WTC11 (cell line): ENCODE data around the gene LAMA3.

Experiments
- ERG ChIP-seq: fragments of 250-450 bp; sonication (Bioruptor Pico); IDR thresholded peaks from 2 replicates; pipeline ENCODE4 v1.8.0; 2021; ENCODE audit warnings: mild to moderate bottlenecking
- TF ChIP-seq, protein P1 (sequence below): fragments of 200-600 bp; IDR thresholded peaks from 2 replicates; pipeline ENCODE4 v1.8.0; 2022; ENCODE audit warnings: antibody characterized with exemption
- TF ChIP-seq, protein P2 (sequence below): sonication (generic); formaldehyde crosslinking; IDR thresholded peaks from 2 replicates; pipeline ENCODE4 v1.8.1; 2023; ENCODE audit warnings: mild to moderate bottlenecking, missing genetic modification reagents, moderate library complexity

DNA sequence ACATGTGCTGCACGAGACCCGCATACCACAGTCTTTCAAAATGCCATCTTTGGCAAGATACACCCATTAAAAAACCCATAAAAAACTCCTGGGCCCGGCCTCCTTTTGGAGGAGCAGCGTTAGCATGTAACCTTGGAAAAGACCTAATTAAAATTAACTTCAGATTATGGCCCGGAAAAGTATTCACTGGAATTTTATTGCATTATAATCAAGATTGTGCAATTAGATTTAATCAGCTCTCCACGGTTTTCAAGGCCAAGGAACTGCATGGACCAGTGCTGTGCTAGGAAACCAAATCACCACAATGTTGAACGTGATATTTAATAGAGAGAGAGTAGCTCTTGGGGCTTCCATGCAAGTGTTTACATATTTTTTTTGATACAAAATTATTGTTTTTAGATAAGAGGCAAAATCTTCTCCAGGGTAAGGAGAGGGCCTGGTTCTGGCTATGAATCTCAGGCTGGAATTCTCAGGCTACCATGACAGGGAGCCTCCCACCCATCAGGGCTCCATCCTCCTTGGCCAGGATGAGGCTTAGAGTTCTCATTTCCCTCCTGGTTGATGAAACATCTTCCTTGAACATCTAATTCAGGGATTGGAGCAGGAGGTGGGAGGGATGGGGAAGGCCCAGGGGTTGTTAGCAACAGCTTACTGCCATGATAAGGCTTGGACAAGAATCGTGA is 243.3 kb downstream of the LAMA3 start:
- no peak for TF ChIP-seq ERG (CRISPR knock-in tag)
- TF ChIP-seq, protein P1, sequence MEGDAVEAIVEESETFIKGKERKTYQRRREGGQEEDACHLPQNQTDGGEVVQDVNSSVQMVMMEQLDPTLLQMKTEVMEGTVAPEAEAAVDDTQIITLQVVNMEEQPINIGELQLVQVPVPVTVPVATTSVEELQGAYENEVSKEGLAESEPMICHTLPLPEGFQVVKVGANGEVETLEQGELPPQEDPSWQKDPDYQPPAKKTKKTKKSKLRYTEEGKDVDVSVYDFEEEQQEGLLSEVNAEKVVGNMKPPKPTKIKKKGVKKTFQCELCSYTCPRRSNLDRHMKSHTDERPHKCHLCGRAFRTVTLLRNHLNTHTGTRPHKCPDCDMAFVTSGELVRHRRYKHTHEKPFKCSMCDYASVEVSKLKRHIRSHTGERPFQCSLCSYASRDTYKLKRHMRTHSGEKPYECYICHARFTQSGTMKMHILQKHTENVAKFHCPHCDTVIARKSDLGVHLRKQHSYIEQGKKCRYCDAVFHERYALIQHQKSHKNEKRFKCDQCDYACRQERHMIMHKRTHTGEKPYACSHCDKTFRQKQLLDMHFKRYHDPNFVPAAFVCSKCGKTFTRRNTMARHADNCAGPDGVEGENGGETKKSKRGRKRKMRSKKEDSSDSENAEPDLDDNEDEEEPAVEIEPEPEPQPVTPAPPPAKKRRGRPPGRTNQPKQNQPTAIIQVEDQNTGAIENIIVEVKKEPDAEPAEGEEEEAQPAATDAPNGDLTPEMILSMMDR, result no peak
- TF ChIP-seq, protein P2, sequence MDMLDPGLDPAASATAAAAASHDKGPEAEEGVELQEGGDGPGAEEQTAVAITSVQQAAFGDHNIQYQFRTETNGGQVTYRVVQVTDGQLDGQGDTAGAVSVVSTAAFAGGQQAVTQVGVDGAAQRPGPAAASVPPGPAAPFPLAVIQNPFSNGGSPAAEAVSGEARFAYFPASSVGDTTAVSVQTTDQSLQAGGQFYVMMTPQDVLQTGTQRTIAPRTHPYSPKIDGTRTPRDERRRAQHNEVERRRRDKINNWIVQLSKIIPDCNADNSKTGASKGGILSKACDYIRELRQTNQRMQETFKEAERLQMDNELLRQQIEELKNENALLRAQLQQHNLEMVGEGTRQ (CRISPR knock-in tag), result no peak
